ENCODE data around the gene RETSAT.
"Not testable (repeated sequence)": the region's sequence is repeated elsewhere in the genome, so short reads cannot be mapped to it uniquely, and the experiment has no call there.

Gene RETSAT

GRCh38 chr2:85395912-85396475, 41.7 kb upstream of the RETSAT start:
- H3K36me3 ChIP-seq (ENCODE audit: insufficient read depth, low read length): peaks cover 11% of the 10 kb centered on the region; the same call in 1 of the 2 replicates
- WGBS: 95% methylated on average over 14 of the region's 14 CpGs

GRCh38 chr2:85394976-85395375, 40.6 kb upstream of the RETSAT start:
- H3K4me1 ChIP-seq (ENCODE audit: insufficient read depth, low read length): peaks cover 4% of the 10 kb centered on the region; the same call in 1 of the 2 replicates
- 93% methylated on average over 6 of the region's 6 CpGs for WGBS
- H3K4me3 ChIP-seq (ENCODE audit: low read length): no peak overlapping the region
- no peak overlapping the region for H3K9ac ChIP-seq (ENCODE audit: low read depth, low read length)
- H3K36me3 ChIP-seq (ENCODE audit: insufficient read depth, low read length): peaks cover 7% of the 10 kb centered on the region; the same call in 1 of the 2 replicates
- no peak overlapping the region for H3K27ac ChIP-seq (ENCODE audit: low read depth, low read length)
- H3K9me3 ChIP-seq (ENCODE audit: insufficient read depth, low read depth, low read length): no peaks in the 10 kb centered on the region
- no peaks in the 10 kb centered on the region for H3K27me3 ChIP-seq (ENCODE audit: insufficient read depth, low read length)

More at GRCh38 chr2:85395912-85396475, 41.7 kb upstream of the RETSAT start:
- H3K4me1 ChIP-seq (ENCODE audit: insufficient read depth, low read length): peaks cover 4% of the 10 kb centered on the region; the same call in 1 of the 2 replicates
- H3K27me3 ChIP-seq (ENCODE audit: insufficient read depth, low read length): no peaks in the 10 kb centered on the region
- H3K9ac ChIP-seq (ENCODE audit: low read depth, low read length): no peak overlapping the region
- H3K27ac ChIP-seq (ENCODE audit: low read depth, low read length): no peak overlapping the region
- no peak overlapping the region for H3K4me3 ChIP-seq (ENCODE audit: low read length)
- no peaks in the 10 kb centered on the region for H3K9me3 ChIP-seq (ENCODE audit: insufficient read depth, low read depth, low read length)

GRCh38 chr2:85394261-85394681, 39.9 kb upstream of the RETSAT start:
- H3K9me3 ChIP-seq (ENCODE audit: insufficient read depth, low read depth, low read length): no peaks in the 10 kb centered on the region
- H3K27ac ChIP-seq (ENCODE audit: low read depth, low read length): no peak overlapping the region
- no peak overlapping the region for H3K9ac ChIP-seq (ENCODE audit: low read depth, low read length)
- H3K36me3 ChIP-seq (ENCODE audit: insufficient read depth, low read length): peaks cover 5% of the 10 kb centered on the region; the same call in 1 of the 2 replicates
- WGBS: 93% methylated on average over 4 of the region's 4 CpGs
- no peak overlapping the region for H3K4me3 ChIP-seq (ENCODE audit: low read length)
- peaks cover 4% of the 10 kb centered on the region; the same call in 1 of the 2 replicates for H3K4me1 ChIP-seq (ENCODE audit: insufficient read depth, low read length)
- H3K27me3 ChIP-seq (ENCODE audit: insufficient read depth, low read length): no peaks in the 10 kb centered on the region

- Histone ChIP-seq H3K4me1 (ENCODE audit: insufficient read depth, low read length) (peaks cover 4% of the 10 kb centered on the region; the same call in 1 of the 2 replicates), H3K27me3 (ENCODE audit: insufficient read depth, low read length) (no peaks in the 10 kb centered on the region), H3K4me3 (ENCODE audit: low read length) (no peak overlapping the region), H3K9me3 (ENCODE audit: insufficient read depth, low read depth, low read length) (no peaks in the 10 kb centered on the region), H3K36me3 (ENCODE audit: insufficient read depth, low read length) (peaks cover under 1% of the 10 kb centered on the region; the same call in 1 of the 2 replicates), H3K27ac (ENCODE audit: low read depth, low read length) (no peak overlapping the region), H3K9ac (ENCODE audit: low read depth, low read length) (no peak overlapping the region)
- WGBS: 94% methylated on average over 4 of the region's 4 CpGs
These were observed 39.5 kb upstream of the RETSAT start for GRCh38 chr2:85393836-85394235.

GRCh38 chr2:85390941-85391669, 36.8 kb upstream of the RETSAT start:
- Histone ChIP-seq H3K4me1 (ENCODE audit: insufficient read depth, low read length) (peaks cover 4% of the 10 kb centered on the region; the same call in 1 of the 2 replicates), H3K36me3 (ENCODE audit: insufficient read depth, low read length) (peaks cover 3% of the 10 kb centered on the region; the same call in 1 of the 2 replicates), H3K9me3 (ENCODE audit: insufficient read depth, low read depth, low read length) (no peaks in the 10 kb centered on the region), H3K9ac (ENCODE audit: low read depth, low read length) (no peak overlapping the region), H3K27ac (ENCODE audit: low read depth, low read length) (no peak overlapping the region), H3K27me3 (ENCODE audit: insufficient read depth, low read length) (no peaks in the 10 kb centered on the region), H3K4me3 (ENCODE audit: low read length) (no peak overlapping the region)
- WGBS: 79% methylated on average over 11 of the region's 11 CpGs

GRCh38 chr2:85388878-85389538, 34.7 kb upstream of the RETSAT start:
- no peaks in the 10 kb centered on the region for H3K27me3 ChIP-seq (ENCODE audit: insufficient read depth, low read length)
- H3K9me3 ChIP-seq (ENCODE audit: insufficient read depth, low read depth, low read length): no peaks in the 10 kb centered on the region
- no peak overlapping the region for H3K27ac ChIP-seq (ENCODE audit: low read depth, low read length)
- H3K36me3 ChIP-seq (ENCODE audit: insufficient read depth, low read length): 0 out of 2 replicates have a peak, but pooled peaks cover 3% of the 10 kb centered on the region
- no peak overlapping the region for H3K9ac ChIP-seq (ENCODE audit: low read depth, low read length)
- no peak overlapping the region for H3K4me3 ChIP-seq (ENCODE audit: low read length)
- WGBS: 91% methylated on average over 9 of the region's 9 CpGs
- H3K4me1 ChIP-seq (ENCODE audit: insufficient read depth, low read length): peaks cover 8% of the 10 kb centered on the region; the same call in 1 of the 2 replicates

GRCh38 chr2:85387754-85388153, 33.4 kb upstream of the RETSAT start:
- H3K9me3 ChIP-seq (ENCODE audit: insufficient read depth, low read depth, low read length): no peaks in the 10 kb centered on the region
- WGBS: 94% methylated on average over 2 of the region's 2 CpGs
- no peak overlapping the region for H3K27ac ChIP-seq (ENCODE audit: low read depth, low read length)
- H3K27me3 ChIP-seq (ENCODE audit: insufficient read depth, low read length): no peaks in the 10 kb centered on the region
- peaks cover 8% of the 10 kb centered on the region; the same call in 1 of the 2 replicates for H3K4me1 ChIP-seq (ENCODE audit: insufficient read depth, low read length)
- no peak overlapping the region for H3K4me3 ChIP-seq (ENCODE audit: low read length)
- no peak overlapping the region for H3K9ac ChIP-seq (ENCODE audit: low read depth, low read length)
- H3K36me3 ChIP-seq (ENCODE audit: insufficient read depth, low read length): 0 out of 2 replicates have a peak, but pooled peaks cover 3% of the 10 kb centered on the region

- H3K27ac ChIP-seq (ENCODE audit: low read depth, low read length): no peak overlapping the region
- H3K9me3 ChIP-seq (ENCODE audit: insufficient read depth, low read depth, low read length): peaks cover 4% of the 10 kb centered on the region
- no peak overlapping the region for H3K9ac ChIP-seq (ENCODE audit: low read depth, low read length)
- peaks cover 8% of the 10 kb centered on the region; the same call in 1 of the 2 replicates for H3K36me3 ChIP-seq (ENCODE audit: insufficient read depth, low read length)
- H3K4me1 ChIP-seq (ENCODE audit: insufficient read depth, low read length): peaks cover 4% of the 10 kb centered on the region; the same call in 1 of the 2 replicates
- WGBS: 92% methylated on average over 2 of the region's 2 CpGs
- no peaks in the 10 kb centered on the region for H3K27me3 ChIP-seq (ENCODE audit: insufficient read depth, low read length)
- H3K4me3 ChIP-seq (ENCODE audit: low read length): no peak overlapping the region
These were observed 31.4 kb upstream of the RETSAT start for GRCh38 chr2:85385746-85386145.

- no peak overlapping the region for H3K9ac ChIP-seq (ENCODE audit: low read depth, low read length)
- WGBS: 69% methylated on average over 4 of the region's 4 CpGs
- no peak overlapping the region for H3K4me3 ChIP-seq (ENCODE audit: low read length)
- H3K4me1 ChIP-seq (ENCODE audit: insufficient read depth, low read length): peaks cover 4% of the 10 kb centered on the region; the same call in 1 of the 2 replicates
- H3K9me3 ChIP-seq (ENCODE audit: insufficient read depth, low read depth, low read length): peaks cover 17% of the 10 kb centered on the region
- no peaks in the 10 kb centered on the region for H3K27me3 ChIP-seq (ENCODE audit: insufficient read depth, low read length)
- H3K27ac ChIP-seq (ENCODE audit: low read depth, low read length): no peak overlapping the region
- peaks cover 19% of the 10 kb centered on the region for H3K36me3 ChIP-seq (ENCODE audit: insufficient read depth, low read length)
These were observed 29.5 kb upstream of the RETSAT start for GRCh38 chr2:85383850-85384249.

- WGBS: 94% methylated on average over 5 of the region's 5 CpGs
- peaks cover 17% of the 10 kb centered on the region for H3K9me3 ChIP-seq (ENCODE audit: insufficient read depth, low read depth, low read length)
- not testable (repeated sequence) for H3K4me3 ChIP-seq (ENCODE audit: low read length); H3K27me3 ChIP-seq (ENCODE audit: insufficient read depth, low read length); H3K9ac ChIP-seq (ENCODE audit: low read depth, low read length); H3K4me1 ChIP-seq (ENCODE audit: insufficient read depth, low read length); H3K27ac ChIP-seq (ENCODE audit: low read depth, low read length)
- peaks cover 19% of the 10 kb centered on the region for H3K36me3 ChIP-seq (ENCODE audit: insufficient read depth, low read length)
These were observed 28.8 kb upstream of the RETSAT start for GRCh38 chr2:85383151-85383550.

GRCh38 chr2:85380048-85380447, 25.7 kb upstream of the RETSAT start:
- WGBS: 88% methylated on average over 1 of the region's 1 CpG
- Histone ChIP-seq H3K27me3 (ENCODE audit: insufficient read depth, low read length) (no peaks in the 10 kb centered on the region), H3K4me1 (ENCODE audit: insufficient read depth, low read length) (no peaks in the 10 kb centered on the region), H3K4me3 (ENCODE audit: low read length) (no peak overlapping the region), H3K36me3 (ENCODE audit: insufficient read depth, low read length) (peaks cover 16% of the 10 kb centered on the region), H3K9me3 (ENCODE audit: insufficient read depth, low read depth, low read length) (peaks cover 17% of the 10 kb centered on the region), H3K27ac (ENCODE audit: low read depth, low read length) (no peak overlapping the region), H3K9ac (ENCODE audit: low read depth, low read length) (no peak overlapping the region)
